Measurements from ENCODE around the gene TSHZ3.

Gene TSHZ3

GRCh38 chr19:31299665-31300064, 49.6 kb downstream of the TSHZ3 start:
- TF ChIP-seq ZFX (IDR thresholded peaks at IDR 0.05; ENCODE audit: borderline replicate concordance) = no peak
- no peak for TF ChIP-seq CTCF (IDR thresholded peaks at IDR 0.05)
- no peak overlapping the region for H3K27ac ChIP-seq

DNA sequence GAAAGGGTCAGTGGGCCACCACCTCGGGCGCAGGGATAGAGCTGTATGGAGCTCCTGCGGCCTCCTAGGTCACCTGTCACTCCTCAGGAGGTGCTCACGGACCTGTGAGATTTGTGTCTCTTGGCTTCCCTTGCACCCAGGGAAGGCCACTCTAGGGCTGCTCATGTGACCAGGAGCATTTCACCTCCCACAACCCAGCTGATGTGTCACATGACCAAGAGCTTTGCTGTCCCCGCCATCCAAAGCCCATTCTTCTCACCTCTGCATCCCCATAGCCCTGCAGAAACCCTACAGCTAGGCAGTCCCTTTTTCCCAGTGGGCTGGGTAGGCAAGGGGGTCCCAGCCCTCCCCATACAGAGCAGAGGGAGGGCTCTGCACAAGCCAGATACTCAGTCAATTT, 51.2 kb downstream of the TSHZ3 start:
- H3K27ac ChIP-seq = no peak overlapping the region
- TF ChIP-seq ZFX (IDR thresholded peaks at IDR 0.05; ENCODE audit: borderline replicate concordance) (no peak), CTCF (IDR thresholded peaks at IDR 0.05) (no peak)

- TF ChIP-seq ZFX (IDR thresholded peaks at IDR 0.05; ENCODE audit: borderline replicate concordance) (no peak), CTCF (IDR thresholded peaks at IDR 0.05) (no peak)
- H3K27ac ChIP-seq = no peak overlapping the region
Observed at GRCh38 chr19:31296741-31297390, 52.4 kb downstream of the TSHZ3 start.

- no peak overlapping the region for H3K27ac ChIP-seq
- TF ChIP-seq CTCF (IDR thresholded peaks at IDR 0.05) (no peak), ZFX (IDR thresholded peaks at IDR 0.05; ENCODE audit: borderline replicate concordance) (no peak)
Observed at GRCh38 chr19:31294189-31294588, 55.0 kb downstream of the TSHZ3 start.

- no peak overlapping the region for H3K27ac ChIP-seq
- TF ChIP-seq ZFX (IDR thresholded peaks at IDR 0.05; ENCODE audit: borderline replicate concordance) (no peak), CTCF (IDR thresholded peaks at IDR 0.05) (no peak)
Observed at GRCh38 chr19:31292639-31293185, 56.5 kb downstream of the TSHZ3 start.

GRCh38 chr19:31290931-31291590, 58.2 kb downstream of the TSHZ3 start:
- no peak overlapping the region for H3K27ac ChIP-seq
- TF ChIP-seq ZFX (IDR thresholded peaks at IDR 0.05; ENCODE audit: borderline replicate concordance) (no peak), CTCF (IDR thresholded peaks at IDR 0.05) (no peak)

DNA sequence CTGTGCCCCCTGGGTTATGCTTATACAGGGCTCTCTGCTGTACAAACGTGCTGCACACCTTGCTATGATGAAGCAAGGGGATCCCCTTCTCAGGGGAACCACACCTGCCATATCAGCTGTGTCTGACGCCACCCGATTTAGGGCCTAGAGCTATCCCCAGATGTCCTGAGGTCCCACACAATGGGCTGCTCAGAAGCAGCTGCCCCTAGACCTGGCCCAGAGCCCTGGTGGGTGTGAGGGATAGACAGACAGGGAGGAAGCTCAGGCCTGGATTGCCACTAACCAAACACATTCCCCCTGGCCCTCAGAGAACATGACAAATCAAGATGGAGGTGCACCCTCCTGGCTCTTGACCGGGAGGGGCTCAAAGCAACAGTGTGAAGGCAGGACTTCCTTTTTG, 59.3 kb downstream of the TSHZ3 start:
- TF ChIP-seq ZFX (IDR thresholded peaks at IDR 0.05; ENCODE audit: borderline replicate concordance) (no peak), CTCF (IDR thresholded peaks at IDR 0.05) (no peak)
- H3K27ac ChIP-seq = no peak overlapping the region

All from 22Rv1 (cell line).